ENCODE data around the gene JAG1.

The JAG1 gene

GRCh38 chr20:10658051-10658823 lies 15.6 kb downstream of the JAG1 start:
- H3K4me1 ChIP-seq (ENCODE audit: control insufficient read depth, insufficient read depth, low read length) = peaks cover 31% of the 10 kb centered on the region

GRCh38 chr20:10657453-10657852 lies 16.3 kb downstream of the JAG1 start:
- H3K36me3 ChIP-seq (ENCODE audit: insufficient read depth, low read length) = peaks cover 37% of the 10 kb centered on the region
- H3K4me2 ChIP-seq (ENCODE audit: low read length) = no peak overlapping the region
- H3K9ac ChIP-seq (ENCODE audit: low read depth, low read length) = no peak overlapping the region
- H3K9me3 ChIP-seq (replicated peaks; ENCODE audit: low read length) = no peaks in the 10 kb centered on the region
- H3K4me3 ChIP-seq (ENCODE audit: low read length) = no peak overlapping the region
- H3K4me1 ChIP-seq (ENCODE audit: control insufficient read depth, insufficient read depth, low read length) = peaks cover 39% of the 10 kb centered on the region
- no peaks in the 10 kb centered on the region for H3K27me3 ChIP-seq (ENCODE audit: control insufficient read depth, insufficient read depth, low read length)

More at GRCh38 chr20:10658051-10658823, 15.6 kb downstream of the JAG1 start:
- no peak overlapping the region for H3K4me2 ChIP-seq (ENCODE audit: low read length)
- no peak overlapping the region for H3K4me3 ChIP-seq (ENCODE audit: low read length)
- no peaks in the 10 kb centered on the region for H3K9me3 ChIP-seq (replicated peaks; ENCODE audit: low read length)
- no peak overlapping the region for H3K9ac ChIP-seq (ENCODE audit: low read depth, low read length)
- H3K27me3 ChIP-seq (ENCODE audit: control insufficient read depth, insufficient read depth, low read length) = no peaks in the 10 kb centered on the region
- H3K36me3 ChIP-seq (ENCODE audit: insufficient read depth, low read length) = peaks cover 36% of the 10 kb centered on the region

GRCh38 chr20:10655720-10656669 lies 17.8 kb downstream of the JAG1 start:
- no peaks in the 10 kb centered on the region for H3K27me3 ChIP-seq (ENCODE audit: control insufficient read depth, insufficient read depth, low read length)
- no peak overlapping the region for H3K4me3 ChIP-seq (ENCODE audit: low read length)
- no peak overlapping the region for H3K4me2 ChIP-seq (ENCODE audit: low read length)
- peaks cover 31% of the 10 kb centered on the region for H3K36me3 ChIP-seq (ENCODE audit: insufficient read depth, low read length)
- peaks cover 49% of the 10 kb centered on the region for H3K4me1 ChIP-seq (ENCODE audit: control insufficient read depth, insufficient read depth, low read length)
- no peak overlapping the region for H3K9ac ChIP-seq (ENCODE audit: low read depth, low read length)
- H3K9me3 ChIP-seq (replicated peaks; ENCODE audit: low read length) = no peaks in the 10 kb centered on the region

- Histone ChIP-seq H3K4me3 (ENCODE audit: low read length) (no peak overlapping the region), H3K9ac (ENCODE audit: low read depth, low read length) (peak overlapping the region; percentile 38), H3K9me3 (replicated peaks; ENCODE audit: low read length) (no peaks in the 10 kb centered on the region), H3K27me3 (ENCODE audit: control insufficient read depth, insufficient read depth, low read length) (no peaks in the 10 kb centered on the region), H3K4me2 (ENCODE audit: low read length) (peak overlapping the region; percentile 6), H3K4me1 (ENCODE audit: control insufficient read depth, insufficient read depth, low read length) (peaks cover 44% of the 10 kb centered on the region), H3K36me3 (ENCODE audit: insufficient read depth, low read length) (peaks cover 43% of the 10 kb centered on the region)
Observed at GRCh38 chr20:10654630-10655029, 19.2 kb downstream of the JAG1 start.

GRCh38 chr20:10654250-10654610 lies 19.6 kb downstream of the JAG1 start:
- peak overlapping the region; percentile 51 for H3K9ac ChIP-seq (ENCODE audit: low read depth, low read length)
- peaks cover 46% of the 10 kb centered on the region for H3K4me1 ChIP-seq (ENCODE audit: control insufficient read depth, insufficient read depth, low read length)
- H3K36me3 ChIP-seq (ENCODE audit: insufficient read depth, low read length) = peaks cover 47% of the 10 kb centered on the region
- no peaks in the 10 kb centered on the region for H3K9me3 ChIP-seq (replicated peaks; ENCODE audit: low read length)
- no peak overlapping the region for H3K4me3 ChIP-seq (ENCODE audit: low read length)
- H3K27me3 ChIP-seq (ENCODE audit: control insufficient read depth, insufficient read depth, low read length) = no peaks in the 10 kb centered on the region
- H3K4me2 ChIP-seq (ENCODE audit: low read length) = peak overlapping the region; percentile 62

- Histone ChIP-seq H3K4me2 (ENCODE audit: low read length) (peak overlapping the region; percentile 62), H3K9me3 (replicated peaks; ENCODE audit: low read length) (no peaks in the 10 kb centered on the region), H3K27me3 (ENCODE audit: control insufficient read depth, insufficient read depth, low read length) (no peaks in the 10 kb centered on the region), H3K4me1 (ENCODE audit: control insufficient read depth, insufficient read depth, low read length) (peaks cover 51% of the 10 kb centered on the region), H3K4me3 (ENCODE audit: low read length) (peak overlapping the region; percentile 20), H3K9ac (ENCODE audit: low read depth, low read length) (peak overlapping the region; percentile 51), H3K36me3 (ENCODE audit: insufficient read depth, low read length) (peaks cover 50% of the 10 kb centered on the region)
Observed at GRCh38 chr20:10653599-10654249, 20.1 kb downstream of the JAG1 start.

- peak overlapping the region; percentile 51 for H3K9ac ChIP-seq (ENCODE audit: low read depth, low read length)
- H3K4me3 ChIP-seq (ENCODE audit: low read length) = no peak overlapping the region
- H3K27me3 ChIP-seq (ENCODE audit: control insufficient read depth, insufficient read depth, low read length) = no peaks in the 10 kb centered on the region
- no peaks in the 10 kb centered on the region for H3K9me3 ChIP-seq (replicated peaks; ENCODE audit: low read length)
- H3K36me3 ChIP-seq (ENCODE audit: insufficient read depth, low read length) = peaks cover 53% of the 10 kb centered on the region
- H3K4me2 ChIP-seq (ENCODE audit: low read length) = peak overlapping the region; percentile 62
- H3K4me1 ChIP-seq (ENCODE audit: control insufficient read depth, insufficient read depth, low read length) = peaks cover 55% of the 10 kb centered on the region
Observed at GRCh38 chr20:10652660-10653261, 21.0 kb downstream of the JAG1 start.

GRCh38 chr20:10652185-10652584 lies 21.6 kb downstream of the JAG1 start:
- Histone ChIP-seq H3K4me1 (ENCODE audit: control insufficient read depth, insufficient read depth, low read length) (peaks cover 55% of the 10 kb centered on the region), H3K9me3 (replicated peaks; ENCODE audit: low read length) (no peaks in the 10 kb centered on the region), H3K4me2 (ENCODE audit: low read length) (no peak overlapping the region), H3K27me3 (ENCODE audit: control insufficient read depth, insufficient read depth, low read length) (no peaks in the 10 kb centered on the region), H3K9ac (ENCODE audit: low read depth, low read length) (no peak overlapping the region), H3K4me3 (ENCODE audit: low read length) (no peak overlapping the region), H3K36me3 (ENCODE audit: insufficient read depth, low read length) (peaks cover 56% of the 10 kb centered on the region)

GRCh38 chr20:10651227-10651990 lies 22.4 kb downstream of the JAG1 start:
- H3K27me3 ChIP-seq (ENCODE audit: control insufficient read depth, insufficient read depth, low read length) = no peaks in the 10 kb centered on the region
- no peak overlapping the region for H3K4me2 ChIP-seq (ENCODE audit: low read length)
- no peak overlapping the region for H3K4me3 ChIP-seq (ENCODE audit: low read length)
- peaks cover 62% of the 10 kb centered on the region for H3K36me3 ChIP-seq (ENCODE audit: insufficient read depth, low read length)
- peak overlapping the region; percentile 23 for H3K9ac ChIP-seq (ENCODE audit: low read depth, low read length)
- peaks cover 55% of the 10 kb centered on the region for H3K4me1 ChIP-seq (ENCODE audit: control insufficient read depth, insufficient read depth, low read length)
- no peaks in the 10 kb centered on the region for H3K9me3 ChIP-seq (replicated peaks; ENCODE audit: low read length)

GRCh38 chr20:10649797-10650160 lies 24.0 kb downstream of the JAG1 start:
- H3K9me3 ChIP-seq (replicated peaks; ENCODE audit: low read length) = no peaks in the 10 kb centered on the region
- peak overlapping the region; percentile 49 for H3K9ac ChIP-seq (ENCODE audit: low read depth, low read length)
- peaks cover 55% of the 10 kb centered on the region for H3K4me1 ChIP-seq (ENCODE audit: control insufficient read depth, insufficient read depth, low read length)
- peaks cover 67% of the 10 kb centered on the region for H3K36me3 ChIP-seq (ENCODE audit: insufficient read depth, low read length)
- no peaks in the 10 kb centered on the region for H3K27me3 ChIP-seq (ENCODE audit: control insufficient read depth, insufficient read depth, low read length)
- H3K4me2 ChIP-seq (ENCODE audit: low read length) = peak overlapping the region; percentile 6
- H3K4me3 ChIP-seq (ENCODE audit: low read length) = no peak overlapping the region

Data from skeletal muscle satellite cell (primary cell).